ENCODE results near the gene NHLRC4. TPM values are rescaled to one million over a fixed set of nuclear protein-coding genes. Genes with fewer than 3 reads are reported as not detected.

Gene NHLRC4
- total RNA-seq, 2 donors from 2014 or later = 2.0 to 3.2 TPM

DNA sequence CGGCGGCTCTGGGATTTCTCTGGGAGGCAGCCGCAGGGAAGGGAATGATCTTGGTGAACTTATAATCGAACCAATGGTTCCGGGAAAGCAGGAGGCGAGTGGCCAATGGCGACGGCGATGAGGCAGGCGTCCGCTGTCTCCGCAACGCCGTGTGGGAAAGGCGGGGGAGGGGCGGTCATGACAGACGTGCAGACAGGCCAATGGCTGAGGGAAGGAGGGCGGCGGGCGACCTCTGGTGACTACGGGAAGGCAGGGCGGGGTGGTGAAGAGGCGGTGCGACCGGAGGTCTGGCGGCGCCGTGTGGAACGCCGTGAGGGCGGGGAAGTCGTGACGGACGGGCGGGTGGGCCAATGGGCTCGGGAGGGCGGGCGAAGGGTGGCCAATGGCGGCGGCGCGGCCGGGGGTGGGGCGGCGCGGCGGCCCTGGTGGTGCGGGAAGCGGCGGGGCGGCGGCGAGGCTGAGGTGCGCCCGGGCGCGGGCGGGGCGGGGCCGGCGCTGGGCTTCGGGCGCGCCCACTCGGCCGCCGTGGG, 22.9 kb downstream of the NHLRC4 start, which contains the start of gene RAB40C:
RAB40C (plus strand) TSS at position 409 of the 530 bp plus-strand sequence. CDS start 226 bp downstream, outside the sequence.
- peak within 1 kb of the TSS; percentile 98 for H3K4me3 ChIP-seq
- no peaks in the 10 kb centered on the region for H3K36me3 ChIP-seq
- TF ChIP-seq, protein P1, sequence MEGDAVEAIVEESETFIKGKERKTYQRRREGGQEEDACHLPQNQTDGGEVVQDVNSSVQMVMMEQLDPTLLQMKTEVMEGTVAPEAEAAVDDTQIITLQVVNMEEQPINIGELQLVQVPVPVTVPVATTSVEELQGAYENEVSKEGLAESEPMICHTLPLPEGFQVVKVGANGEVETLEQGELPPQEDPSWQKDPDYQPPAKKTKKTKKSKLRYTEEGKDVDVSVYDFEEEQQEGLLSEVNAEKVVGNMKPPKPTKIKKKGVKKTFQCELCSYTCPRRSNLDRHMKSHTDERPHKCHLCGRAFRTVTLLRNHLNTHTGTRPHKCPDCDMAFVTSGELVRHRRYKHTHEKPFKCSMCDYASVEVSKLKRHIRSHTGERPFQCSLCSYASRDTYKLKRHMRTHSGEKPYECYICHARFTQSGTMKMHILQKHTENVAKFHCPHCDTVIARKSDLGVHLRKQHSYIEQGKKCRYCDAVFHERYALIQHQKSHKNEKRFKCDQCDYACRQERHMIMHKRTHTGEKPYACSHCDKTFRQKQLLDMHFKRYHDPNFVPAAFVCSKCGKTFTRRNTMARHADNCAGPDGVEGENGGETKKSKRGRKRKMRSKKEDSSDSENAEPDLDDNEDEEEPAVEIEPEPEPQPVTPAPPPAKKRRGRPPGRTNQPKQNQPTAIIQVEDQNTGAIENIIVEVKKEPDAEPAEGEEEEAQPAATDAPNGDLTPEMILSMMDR (IDR thresholded peaks at IDR 0.05) = no peak
- H3K27ac ChIP-seq = peak within 1 kb of the TSS; percentile 90 to 98
- H3K27me3 ChIP-seq (replicated peaks; ENCODE audit: insufficient read depth) = no peaks in the 10 kb centered on the region
- DNase-seq (ENCODE audit: low spot score) (peak; percentile 95), ATAC-seq (ENCODE audit: insufficient number of reproducible peaks, low FRiP score, low read depth) (peak; percentile 86)
- peaks cover 19 to 47% of the 10 kb centered on the region in 2 donors for H3K4me1 ChIP-seq (ENCODE audit: control insufficient read depth in 1 of 2, low read depth in 2 of 2)
- no peaks in the 10 kb centered on the region for H3K9me3 ChIP-seq

DNA sequence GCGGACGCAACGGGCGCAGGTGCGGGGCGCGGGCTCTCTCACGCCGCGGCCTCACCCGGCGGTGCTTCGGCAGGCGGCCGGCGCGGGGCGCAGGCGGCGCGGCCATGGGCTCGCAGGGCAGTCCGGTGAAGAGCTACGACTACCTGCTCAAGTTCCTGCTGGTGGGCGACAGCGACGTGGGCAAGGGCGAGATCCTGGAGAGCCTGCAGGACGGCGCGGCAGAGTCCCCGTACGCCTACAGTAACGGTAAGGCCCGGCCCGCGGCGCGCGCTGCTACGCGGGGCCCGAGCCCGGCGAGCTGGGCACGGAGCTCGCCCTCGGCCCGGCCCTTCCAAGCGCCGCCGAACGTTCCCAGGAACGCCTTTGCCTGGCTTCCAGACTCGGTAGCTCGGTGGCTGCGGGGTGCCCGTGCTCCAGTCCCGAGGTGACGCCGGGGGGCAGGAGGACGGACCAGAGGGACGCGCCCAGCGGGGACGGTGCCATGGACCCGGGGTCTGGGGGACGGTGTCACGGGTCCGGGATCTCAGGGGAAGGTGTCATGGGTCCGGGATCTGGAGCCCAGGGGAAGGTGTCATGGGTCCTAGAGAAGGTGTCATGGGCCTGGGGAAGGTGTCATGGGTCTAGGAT, 23.5 kb downstream of the NHLRC4 start:
- Histone ChIP-seq H3K4me1 (ENCODE audit: control insufficient read depth in 1 of 2, low read depth in 2 of 2) (peaks cover 19 to 47% of the 10 kb centered on the region in 2 donors), H3K36me3 (no peaks in the 10 kb centered on the region), H3K27ac (peak overlapping the region; percentile 73 to 74), H3K9me3 (no peaks in the 10 kb centered on the region), H3K27me3 (replicated peaks; ENCODE audit: insufficient read depth) (no peaks in the 10 kb centered on the region), H3K4me3 (peak overlapping the region; percentile 95)
- DNase-seq (ENCODE audit: low spot score) (no peak), ATAC-seq (ENCODE audit: insufficient number of reproducible peaks, low FRiP score, low read depth) (no peak)
- TF ChIP-seq, protein P1 (IDR thresholded peaks at IDR 0.05) = no peak

- no peak for DNase-seq (ENCODE audit: low spot score)
- Histone ChIP-seq H3K27me3 (replicated peaks; ENCODE audit: insufficient read depth) (no peaks in the 10 kb centered on the region), H3K4me1 (ENCODE audit: control insufficient read depth in 1 of 2, low read depth in 2 of 2) (peaks cover 19 to 47% of the 10 kb centered on the region in 2 donors), H3K27ac (peak overlapping the region in 1 of 2 donors; percentile 74), H3K4me3 (peak overlapping the region; percentile 95), H3K36me3 (no peaks in the 10 kb centered on the region), H3K9me3 (no peaks in the 10 kb centered on the region)
- TF ChIP-seq, protein P1 (IDR thresholded peaks at IDR 0.05) = no peak
- no peak for ATAC-seq (ENCODE audit: insufficient number of reproducible peaks, low FRiP score, low read depth)
Observed at GRCh38 chr16:590815-591200, 24.0 kb downstream of the NHLRC4 start.

- no peaks in the 10 kb centered on the region for H3K36me3 ChIP-seq
Observed at GRCh38 chr16:591231-591630, 24.4 kb downstream of the NHLRC4 start.

GRCh38 chr16:591892-592517, 25.2 kb downstream of the NHLRC4 start:
- Histone ChIP-seq H3K9me3 (no peaks in the 10 kb centered on the region), H3K27me3 (replicated peaks; ENCODE audit: insufficient read depth) (no peaks in the 10 kb centered on the region), H3K4me3 (no peak overlapping the region), H3K27ac (no peak overlapping the region), H3K4me1 (ENCODE audit: control insufficient read depth in 1 of 2, low read depth in 2 of 2) (peaks cover 19 to 39% of the 10 kb centered on the region in 2 donors), H3K36me3 (peaks cover 2% of the 10 kb centered on the region)
- DNase-seq (ENCODE audit: low spot score) = no peak
- no peak for ATAC-seq (ENCODE audit: insufficient number of reproducible peaks, low FRiP score, low read depth)
- TF ChIP-seq, protein P1 (IDR thresholded peaks at IDR 0.05) = no peak

More at GRCh38 chr16:591231-591630, 24.4 kb downstream of the NHLRC4 start:
- ATAC-seq (ENCODE audit: insufficient number of reproducible peaks, low FRiP score, low read depth) = no peak
- TF ChIP-seq, protein P1 (IDR thresholded peaks at IDR 0.05) = no peak
- peaks cover 19 to 47% of the 10 kb centered on the region in 2 donors for H3K4me1 ChIP-seq (ENCODE audit: control insufficient read depth in 1 of 2, low read depth in 2 of 2)
- DNase-seq (ENCODE audit: low spot score) = no peak
- H3K9me3 ChIP-seq = no peaks in the 10 kb centered on the region
- no peak overlapping the region for H3K27ac ChIP-seq
- H3K27me3 ChIP-seq (replicated peaks; ENCODE audit: insufficient read depth) = no peaks in the 10 kb centered on the region
- peak overlapping the region; percentile 95 for H3K4me3 ChIP-seq

Data from thoracic aorta (tissue), 2 donors.